ENCODE measurements around the gene TNIP2.
"Not testable (repeated sequence)": the region's sequence is repeated elsewhere in the genome, so short reads cannot be mapped to it uniquely, and the experiment has no call there.

TNIP2 gene

GRCh38 chr4:2732526-2732925 is 23.6 kb downstream of the TNIP2 start:
- Mint-ChIP-seq H3K4me1 (ENCODE audit: low read depth) (peaks cover 9% of the 10 kb centered on the region), H3K27ac (peak overlapping the region; percentile 36), H3K9me3 (peaks cover 14% of the 10 kb centered on the region), H3K27me3 (ENCODE audit: low read depth) (no peaks in the 10 kb centered on the region), H3K4me3 (no peak overlapping the region), H3K36me3 (ENCODE audit: low read depth) (peaks cover 47% of the 10 kb centered on the region)

- Mint-ChIP-seq H3K4me1 (ENCODE audit: low read depth) (peaks cover 9% of the 10 kb centered on the region), H3K27me3 (ENCODE audit: low read depth) (no peaks in the 10 kb centered on the region), H3K4me3 (no peak overlapping the region), H3K36me3 (ENCODE audit: low read depth) (peaks cover 47% of the 10 kb centered on the region), H3K27ac (no peak overlapping the region), H3K9me3 (peaks cover 14% of the 10 kb centered on the region)
These were observed 24.2 kb downstream of the TNIP2 start for GRCh38 chr4:2731907-2732317.

GRCh38 chr4:2729533-2729875 is 26.6 kb downstream of the TNIP2 start:
- Mint-ChIP-seq H3K4me3 (no peak overlapping the region), H3K36me3 (ENCODE audit: low read depth) (peaks cover 29% of the 10 kb centered on the region), H3K27me3 (ENCODE audit: low read depth) (no peaks in the 10 kb centered on the region), H3K27ac (no peak overlapping the region), H3K4me1 (ENCODE audit: low read depth) (peaks cover 7% of the 10 kb centered on the region), H3K9me3 (no peaks in the 10 kb centered on the region)

- Mint-ChIP-seq H3K27me3 (ENCODE audit: low read depth) (no peaks in the 10 kb centered on the region), H3K27ac (no peak overlapping the region), H3K36me3 (ENCODE audit: low read depth) (peaks cover 25% of the 10 kb centered on the region), H3K9me3 (no peaks in the 10 kb centered on the region), H3K4me1 (ENCODE audit: low read depth) (peaks cover 9% of the 10 kb centered on the region), H3K4me3 (no peak overlapping the region)
These were observed 27.2 kb downstream of the TNIP2 start for GRCh38 chr4:2728806-2729532.

GRCh38 chr4:2728221-2728620 is 27.9 kb downstream of the TNIP2 start:
- H3K27ac Mint-ChIP-seq, result no peak overlapping the region
- peaks cover 11% of the 10 kb centered on the region for H3K4me1 Mint-ChIP-seq (ENCODE audit: low read depth)
- no peaks in the 10 kb centered on the region for H3K27me3 Mint-ChIP-seq (ENCODE audit: low read depth)
- H3K36me3 Mint-ChIP-seq (ENCODE audit: low read depth), result peaks cover 23% of the 10 kb centered on the region
- H3K9me3 Mint-ChIP-seq, result no peaks in the 10 kb centered on the region
- H3K4me3 Mint-ChIP-seq, result no peak overlapping the region

GRCh38 chr4:2726881-2727280 is 29.3 kb downstream of the TNIP2 start:
- not testable (repeated sequence) for H3K4me3 Mint-ChIP-seq; H3K27ac Mint-ChIP-seq; H3K27me3 Mint-ChIP-seq (ENCODE audit: low read depth); H3K9me3 Mint-ChIP-seq; H3K4me1 Mint-ChIP-seq (ENCODE audit: low read depth)
- H3K36me3 Mint-ChIP-seq (ENCODE audit: low read depth), result peaks cover 14% of the 10 kb centered on the region

- Mint-ChIP-seq H3K4me1 (ENCODE audit: low read depth) (peaks cover 9% of the 10 kb centered on the region), H3K27ac (no peak overlapping the region), H3K9me3 (no peaks in the 10 kb centered on the region), H3K27me3 (ENCODE audit: low read depth) (no peaks in the 10 kb centered on the region), H3K36me3 (ENCODE audit: low read depth) (peaks cover 16% of the 10 kb centered on the region), H3K4me3 (no peak overlapping the region)
These were observed 30.8 kb downstream of the TNIP2 start for GRCh38 chr4:2725380-2725779.

- Mint-ChIP-seq H3K4me1 (ENCODE audit: low read depth) (peaks cover 9% of the 10 kb centered on the region), H3K27me3 (ENCODE audit: low read depth) (no peaks in the 10 kb centered on the region), H3K4me3 (no peak overlapping the region), H3K36me3 (ENCODE audit: low read depth) (peaks cover 12% of the 10 kb centered on the region), H3K9me3 (no peaks in the 10 kb centered on the region), H3K27ac (no peak overlapping the region)
These were observed 32.4 kb downstream of the TNIP2 start for GRCh38 chr4:2723751-2724150.

GRCh38 chr4:2722033-2722432 is 34.1 kb downstream of the TNIP2 start:
- H3K36me3 Mint-ChIP-seq (ENCODE audit: low read depth), result peaks cover 17% of the 10 kb centered on the region
- H3K9me3 Mint-ChIP-seq, result no peaks in the 10 kb centered on the region
- peaks cover 11% of the 10 kb centered on the region for H3K4me1 Mint-ChIP-seq (ENCODE audit: low read depth)
- H3K27me3 Mint-ChIP-seq (ENCODE audit: low read depth), result no peaks in the 10 kb centered on the region
- H3K27ac Mint-ChIP-seq, result no peak overlapping the region
- no peak overlapping the region for H3K4me3 Mint-ChIP-seq

GRCh38 chr4:2721586-2721985 is 34.5 kb downstream of the TNIP2 start:
- Mint-ChIP-seq H3K9me3 (no peaks in the 10 kb centered on the region), H3K4me1 (ENCODE audit: low read depth) (peaks cover 11% of the 10 kb centered on the region), H3K27me3 (ENCODE audit: low read depth) (no peaks in the 10 kb centered on the region), H3K27ac (no peak overlapping the region), H3K36me3 (ENCODE audit: low read depth) (peaks cover 17% of the 10 kb centered on the region), H3K4me3 (no peak overlapping the region)

GRCh38 chr4:2716236-2716635 is 39.9 kb downstream of the TNIP2 start:
- Mint-ChIP-seq H3K9me3 (no peaks in the 10 kb centered on the region), H3K27ac (peak overlapping the region; percentile 26), H3K36me3 (ENCODE audit: low read depth) (peaks cover 23% of the 10 kb centered on the region), H3K4me1 (ENCODE audit: low read depth) (peaks cover 27% of the 10 kb centered on the region), H3K27me3 (ENCODE audit: low read depth) (no peaks in the 10 kb centered on the region), H3K4me3 (no peak overlapping the region)

GRCh38 chr4:2715426-2715825 is 40.7 kb downstream of the TNIP2 start:
- Mint-ChIP-seq H3K36me3 (ENCODE audit: low read depth) (peaks cover 23% of the 10 kb centered on the region), H3K27ac (peak overlapping the region; percentile 6), H3K9me3 (no peaks in the 10 kb centered on the region), H3K27me3 (ENCODE audit: low read depth) (no peaks in the 10 kb centered on the region), H3K4me3 (no peak overlapping the region), H3K4me1 (ENCODE audit: low read depth) (peaks cover 25% of the 10 kb centered on the region)

GRCh38 chr4:2714918-2715317 is 41.2 kb downstream of the TNIP2 start:
- no peaks in the 10 kb centered on the region for H3K27me3 Mint-ChIP-seq (ENCODE audit: low read depth)
- peaks cover 22% of the 10 kb centered on the region for H3K36me3 Mint-ChIP-seq (ENCODE audit: low read depth)
- H3K27ac Mint-ChIP-seq, result peak overlapping the region; percentile 41
- no peaks in the 10 kb centered on the region for H3K9me3 Mint-ChIP-seq
- H3K4me1 Mint-ChIP-seq (ENCODE audit: low read depth), result peaks cover 25% of the 10 kb centered on the region
- no peak overlapping the region for H3K4me3 Mint-ChIP-seq

- Mint-ChIP-seq H3K36me3 (ENCODE audit: low read depth) (peaks cover 19% of the 10 kb centered on the region), H3K4me3 (peak overlapping the region; percentile 35), H3K4me1 (ENCODE audit: low read depth) (peaks cover 25% of the 10 kb centered on the region), H3K27me3 (ENCODE audit: low read depth) (no peaks in the 10 kb centered on the region), H3K27ac (peak overlapping the region; percentile 77), H3K9me3 (no peaks in the 10 kb centered on the region)
These were observed 41.9 kb downstream of the TNIP2 start for GRCh38 chr4:2714061-2714770.

- Mint-ChIP-seq H3K27me3 (ENCODE audit: low read depth) (no peaks in the 10 kb centered on the region), H3K36me3 (ENCODE audit: low read depth) (peaks cover 21% of the 10 kb centered on the region)
These were observed 42.8 kb downstream of the TNIP2 start for GRCh38 chr4:2713337-2713736.

More at GRCh38 chr4:2713337-2713736, 42.8 kb downstream of the TNIP2 start:
- H3K27ac Mint-ChIP-seq, result peak overlapping the region; percentile 77
- H3K9me3 Mint-ChIP-seq, result no peaks in the 10 kb centered on the region
- no peak overlapping the region for H3K4me3 Mint-ChIP-seq
- peaks cover 25% of the 10 kb centered on the region for H3K4me1 Mint-ChIP-seq (ENCODE audit: low read depth)

All from T-helper 1 cell treated with Interleukin-12 subunit alpha and Interleukin-12 subunit beta and Interleukin-4 antibody, amounts not matched to agents 30 μg/mL and 1 μg/mL, for 36 hours (primary cell).